Spinal cord (tissue), 10 donors: ENCODE measurements around the gene TMEM164. TPM values are rescaled to one million over a fixed set of nuclear protein-coding genes. Genes with fewer than 3 reads are reported as not detected.

Experiments used
- DNase-seq, 6 donors: peaks; one replicate each; pipeline versions ENCODE4 v3.0.0 to v3.0.0-alpha.2; 2013 to 2015; ENCODE audit warnings: low spot score in 6 of 6, low read depth in 4 of 6
- H3K27ac ChIP-seq: one replicate; pipeline ENCODE4 v1.5.1; 2013; ENCODE audit warnings: low read depth, low read length, control low read depth
- H3K27me3 ChIP-seq: one replicate; pipeline ENCODE4 v1.6.1; 2013; ENCODE audit warnings: low read length; ENCODE audit not compliant: control insufficient read depth, insufficient read depth
- H3K36me3 ChIP-seq: one replicate; pipeline ENCODE4 v1.6.1; 2013; ENCODE audit warnings: low read length; ENCODE audit not compliant: control insufficient read depth, insufficient read depth
- H3K4me1 ChIP-seq: one replicate; pipeline ENCODE4 v1.6.1; 2013; ENCODE audit warnings: low read length; ENCODE audit not compliant: control insufficient read depth, insufficient read depth
- H3K4me3 ChIP-seq: one replicate; pipeline ENCODE4 v1.5.1; 2013; ENCODE audit warnings: low read depth, low read length, control low read depth
- H3K9me3 ChIP-seq: one replicate; pipeline ENCODE4 v1.6.1; 2013; ENCODE audit warnings: low read length; ENCODE audit not compliant: control insufficient read depth, insufficient read depth
- WGBS: methylation state at CpG from one replicate; pipeline ENCODE4 v1.1.5; 2013; ENCODE audit warnings: missing lambda C conversion rate; ENCODE audit not compliant: insufficient coverage; 5-methylcytosine and 5-hydroxymethylcytosine counted together
- polyA plus RNA-seq, 2 donors: library from polyadenylated mRNA; unstranded; fragments of 120-200 nt; gene quantifications; one replicate each; pipeline ENCODE4 v1.2.1, GENCODE V29; 2013; ENCODE audit not compliant: insufficient read length in 2 of 2
- total RNA-seq, 2 donors: library from RNA; depleted of rRNA in 1 of 2; stranded (reverse); fragments of 120-200 nt in 1 of 2; fragments of >200 nt in 1 of 2; gene quantifications; one replicate each; pipeline versions ENCODE4 v1.2.3 to v1.2.4, GENCODE V29; 2013 to 2014
- donor health status: healthy.

The TMEM164 gene
- total and polyA plus RNA-seq, 4 donors, result 16.2 to 21.9 (median 20.2) TPM

DNA sequence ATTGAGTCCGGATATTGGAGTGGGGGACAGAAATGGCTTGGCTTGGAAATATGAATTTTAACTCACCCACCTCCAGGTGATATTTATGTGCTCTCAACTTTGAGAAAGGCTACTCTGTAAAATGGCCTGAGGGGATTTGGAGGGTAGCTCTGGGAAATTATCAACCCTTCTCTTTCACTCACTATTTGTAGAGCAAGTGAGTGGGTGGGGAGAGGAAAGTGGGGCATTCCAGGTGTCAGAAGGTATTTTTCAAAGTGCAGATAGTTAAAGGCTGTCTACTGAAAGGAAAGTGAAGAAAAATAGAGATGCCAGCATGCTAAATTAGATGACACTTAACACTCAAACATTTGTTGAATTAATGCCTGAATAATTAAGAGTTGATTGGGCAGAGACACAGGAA lies 44.1 kb downstream of the TMEM164 start:
- Histone ChIP-seq H3K9me3 (no peaks in the 10 kb centered on the region), H3K27ac (peak overlapping the region; percentile 10), H3K4me3 (no peak overlapping the region), H3K4me1 (peaks cover 3% of the 10 kb centered on the region), H3K36me3 (no peaks in the 10 kb centered on the region), H3K27me3 (peaks cover 8% of the 10 kb centered on the region)
- no peak for DNase-seq
- no CpG with 5 or more reads among the region's 1 CpG for WGBS

DNA sequence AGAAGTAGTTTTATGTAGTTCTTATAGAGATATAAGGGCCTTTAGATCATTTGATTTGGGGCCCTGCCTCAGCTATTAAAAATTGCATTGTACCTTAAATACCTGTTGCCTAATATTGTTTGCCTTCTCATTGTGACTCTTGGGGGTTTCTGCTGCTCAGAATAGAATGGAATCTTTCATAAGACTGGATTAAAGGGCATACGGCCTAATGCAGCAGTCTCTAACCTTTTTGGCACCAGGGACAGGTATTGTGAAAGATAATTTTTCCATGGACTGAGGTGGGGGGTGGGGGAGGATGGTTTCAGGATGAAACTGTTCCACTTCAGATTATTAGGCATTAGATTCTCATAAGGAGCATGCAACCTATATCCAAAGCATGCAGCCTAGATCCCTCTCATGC lies 46.2 kb downstream of the TMEM164 start:
- H3K4me1 ChIP-seq, result peaks cover 3% of the 10 kb centered on the region
- peaks cover 8% of the 10 kb centered on the region for H3K27me3 ChIP-seq
- no peaks in the 10 kb centered on the region for H3K9me3 ChIP-seq
- DNase-seq, result no peak
- no CpG with 5 or more reads among the region's 1 CpG for WGBS
- no peak overlapping the region for H3K27ac ChIP-seq
- no peak overlapping the region for H3K4me3 ChIP-seq
- no peaks in the 10 kb centered on the region for H3K36me3 ChIP-seq

DNA sequence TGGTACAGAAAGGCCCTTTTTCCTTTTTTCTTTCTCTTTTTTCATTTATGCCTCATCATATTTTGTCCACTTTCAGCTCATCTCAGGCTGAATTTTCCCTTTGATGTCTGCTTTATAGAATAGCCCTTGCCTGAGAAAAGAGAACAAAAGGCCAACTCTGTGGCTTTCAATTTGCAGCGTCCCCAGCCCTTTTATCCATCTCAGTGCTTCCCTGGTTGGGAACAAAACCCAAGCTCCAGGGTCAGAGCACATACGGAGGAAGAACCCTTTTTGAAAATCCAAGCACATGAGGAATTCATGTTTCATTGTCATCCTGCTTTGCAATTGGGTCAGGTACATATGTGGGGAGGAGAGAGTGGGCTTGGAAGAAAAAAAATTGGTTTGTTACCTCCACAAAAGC lies 47.5 kb downstream of the TMEM164 start:
- H3K27ac ChIP-seq, result no peak overlapping the region
- H3K4me1 ChIP-seq, result peaks cover under 1% of the 10 kb centered on the region
- no peak overlapping the region for H3K4me3 ChIP-seq

DNA sequence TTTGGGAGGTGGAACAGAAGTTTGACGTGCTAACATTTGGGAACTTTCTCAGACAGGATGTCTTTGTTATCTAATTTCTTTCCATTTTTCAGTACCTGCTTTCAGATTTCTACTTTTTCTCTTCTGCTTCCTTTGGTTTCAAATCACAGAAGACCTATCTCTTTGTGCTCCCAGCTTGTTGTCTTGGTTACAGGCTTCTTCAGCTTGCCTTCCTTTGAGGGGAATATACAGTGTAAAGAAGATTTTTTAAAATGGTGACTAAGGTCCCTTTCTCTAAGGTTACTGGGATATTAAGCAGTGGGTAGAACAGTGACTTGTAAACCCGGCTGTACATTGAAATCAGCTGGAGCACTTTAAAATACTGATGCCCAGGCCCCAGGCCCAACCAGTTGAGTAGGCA lies 48.0 kb downstream of the TMEM164 start:
- Histone ChIP-seq H3K27ac (no peak overlapping the region), H3K4me1 (no peaks in the 10 kb centered on the region), H3K27me3 (no peaks in the 10 kb centered on the region), H3K36me3 (no peaks in the 10 kb centered on the region), H3K4me3 (no peak overlapping the region), H3K9me3 (no peaks in the 10 kb centered on the region)
- peak in 1 of 6 donors; percentile 25 for DNase-seq
- 63% methylated on average over 1 of the region's 2 CpGs for WGBS

More for the DNA sequence above, 47.5 kb downstream of the TMEM164 start:
- 14% methylated on average over 1 of the region's 2 CpGs for WGBS
- Histone ChIP-seq H3K9me3 (no peaks in the 10 kb centered on the region), H3K27me3 (peaks cover 3% of the 10 kb centered on the region), H3K36me3 (no peaks in the 10 kb centered on the region)
- peak in 2 of 6 donors; percentile 28 to 38 for DNase-seq

DNA sequence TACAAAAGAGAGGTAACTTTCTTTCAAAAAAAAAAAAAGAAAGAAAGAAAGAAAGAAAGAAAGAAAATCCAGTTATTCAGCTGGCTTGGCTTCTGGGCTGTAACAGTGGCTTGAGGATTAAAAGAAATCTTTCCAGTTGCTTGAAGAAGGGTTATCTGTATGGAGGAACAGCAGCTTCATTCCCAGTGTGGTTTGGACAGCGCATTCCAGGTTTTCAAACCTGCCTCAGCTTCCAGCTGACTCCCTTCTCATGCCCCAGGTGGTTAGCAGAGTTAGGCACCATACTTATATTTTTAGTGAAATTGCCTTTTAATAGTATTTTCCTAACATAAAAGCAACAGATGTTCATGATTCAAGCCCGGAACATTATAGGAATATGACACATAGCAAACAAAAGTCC lies 48.6 kb downstream of the TMEM164 start:
- H3K4me1 ChIP-seq, result no peaks in the 10 kb centered on the region
- no peaks in the 10 kb centered on the region for H3K9me3 ChIP-seq
- H3K4me3 ChIP-seq, result no peak overlapping the region
- no peak for DNase-seq
- no peaks in the 10 kb centered on the region for H3K36me3 ChIP-seq
- no peaks in the 10 kb centered on the region for H3K27me3 ChIP-seq
- no peak overlapping the region for H3K27ac ChIP-seq
- no CpG with 5 or more reads among the region's 2 CpGs for WGBS

DNA sequence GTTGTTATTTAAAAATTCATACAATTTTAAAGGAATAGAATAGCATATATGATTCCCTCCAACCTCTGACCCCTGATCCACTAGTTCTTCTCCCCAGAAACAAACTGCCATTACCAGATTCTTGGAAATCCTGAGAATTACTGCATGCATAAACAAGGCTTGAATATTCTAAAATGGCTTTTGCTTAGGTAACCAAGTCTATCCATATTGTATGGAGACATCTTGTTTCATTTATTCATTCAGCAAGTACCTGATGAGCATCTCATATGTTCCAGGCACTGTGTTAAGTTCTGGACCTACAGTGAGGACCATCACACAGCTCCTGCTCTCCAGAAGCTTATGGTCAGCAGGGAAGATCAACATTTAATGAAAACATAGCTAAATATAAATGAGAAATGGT lies 49.4 kb downstream of the TMEM164 start:
- no peak for DNase-seq
- H3K27ac ChIP-seq, result no peak overlapping the region
- no peaks in the 10 kb centered on the region for H3K4me1 ChIP-seq
- H3K9me3 ChIP-seq, result no peaks in the 10 kb centered on the region
- no peak overlapping the region for H3K4me3 ChIP-seq
- H3K27me3 ChIP-seq, result no peaks in the 10 kb centered on the region
- no peaks in the 10 kb centered on the region for H3K36me3 ChIP-seq

DNA sequence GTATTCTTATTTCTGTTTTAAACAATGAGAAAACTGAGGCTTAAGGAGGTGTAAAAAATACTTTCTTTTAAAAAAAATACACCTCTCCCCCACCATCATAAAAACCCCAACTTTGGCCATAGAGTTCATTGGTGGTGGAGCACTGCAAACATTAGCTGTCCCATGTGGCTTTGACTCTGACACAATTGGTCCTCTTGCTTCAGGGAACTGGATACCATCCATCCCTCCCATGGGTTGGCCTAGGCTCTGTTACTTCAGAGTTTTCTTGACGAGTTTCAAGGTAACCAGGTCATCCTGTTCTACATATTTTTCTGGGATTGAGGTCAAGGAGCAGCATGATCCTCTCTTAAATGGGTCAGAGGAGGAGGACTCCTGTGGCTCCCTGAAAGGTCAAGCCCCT lies 50.5 kb downstream of the TMEM164 start:
- H3K4me3 ChIP-seq, result no peak overlapping the region
- no peaks in the 10 kb centered on the region for H3K9me3 ChIP-seq
- H3K27me3 ChIP-seq, result no peaks in the 10 kb centered on the region
- no CpG with 5 or more reads among the region's 1 CpG for WGBS
- no peaks in the 10 kb centered on the region for H3K36me3 ChIP-seq
- DNase-seq, result no peak
- H3K27ac ChIP-seq, result no peak overlapping the region
- H3K4me1 ChIP-seq, result no peaks in the 10 kb centered on the region

DNA sequence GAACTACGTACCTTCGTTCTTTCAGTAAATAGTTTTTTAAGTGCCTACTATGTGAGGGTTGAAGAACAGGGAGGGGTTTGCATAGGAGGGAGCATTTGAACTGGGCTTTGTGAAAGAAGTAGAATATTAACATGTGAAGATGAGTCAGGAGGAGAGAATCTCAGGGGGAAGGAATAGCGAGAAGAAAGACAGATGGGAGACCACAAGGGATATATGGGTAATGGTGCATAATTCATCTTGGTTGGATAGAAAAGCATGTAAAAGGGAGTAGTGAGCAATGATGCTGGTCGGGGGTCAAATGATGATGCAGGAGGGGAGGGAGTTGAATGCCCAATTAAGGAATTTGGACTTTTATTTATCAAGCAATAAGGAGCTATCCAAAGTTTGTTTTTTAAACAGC lies 52.7 kb downstream of the TMEM164 start:
- H3K27me3 ChIP-seq, result no peaks in the 10 kb centered on the region
- WGBS, result 86% methylated on average over 3 of the region's 4 CpGs
- no peak for DNase-seq

DNA sequence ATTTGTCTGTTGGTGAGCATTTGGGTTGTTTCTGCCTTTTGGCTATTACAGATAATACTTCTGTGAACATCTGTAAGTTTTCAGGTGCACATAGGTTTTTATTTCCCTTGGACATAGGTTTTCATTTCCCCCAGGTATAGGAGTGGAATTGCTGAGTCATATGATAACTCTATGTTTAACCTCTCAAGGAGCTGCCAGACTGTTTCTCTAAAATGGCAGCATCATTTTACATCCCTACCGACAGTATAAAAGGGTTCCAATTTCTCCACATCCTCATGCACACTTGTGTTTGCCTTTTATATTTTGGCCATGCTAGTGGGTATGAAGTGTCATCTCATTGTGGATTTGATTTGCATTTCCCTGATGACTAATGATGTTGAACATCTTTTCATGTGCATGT lies 53.5 kb downstream of the TMEM164 start:
- Histone ChIP-seq H3K27ac (no peak overlapping the region), H3K4me1 (no peaks in the 10 kb centered on the region), H3K4me3 (no peak overlapping the region), H3K36me3 (no peaks in the 10 kb centered on the region), H3K27me3 (no peaks in the 10 kb centered on the region), H3K9me3 (no peaks in the 10 kb centered on the region)
- WGBS, result no CpG with 5 or more reads among the region's 1 CpG
- DNase-seq, result no peak

More for the DNA sequence above, 52.7 kb downstream of the TMEM164 start:
- H3K27ac ChIP-seq, result no peak overlapping the region
- H3K4me1 ChIP-seq, result no peaks in the 10 kb centered on the region
- H3K9me3 ChIP-seq, result no peaks in the 10 kb centered on the region
- no peaks in the 10 kb centered on the region for H3K36me3 ChIP-seq
- H3K4me3 ChIP-seq, result no peak overlapping the region

DNA sequence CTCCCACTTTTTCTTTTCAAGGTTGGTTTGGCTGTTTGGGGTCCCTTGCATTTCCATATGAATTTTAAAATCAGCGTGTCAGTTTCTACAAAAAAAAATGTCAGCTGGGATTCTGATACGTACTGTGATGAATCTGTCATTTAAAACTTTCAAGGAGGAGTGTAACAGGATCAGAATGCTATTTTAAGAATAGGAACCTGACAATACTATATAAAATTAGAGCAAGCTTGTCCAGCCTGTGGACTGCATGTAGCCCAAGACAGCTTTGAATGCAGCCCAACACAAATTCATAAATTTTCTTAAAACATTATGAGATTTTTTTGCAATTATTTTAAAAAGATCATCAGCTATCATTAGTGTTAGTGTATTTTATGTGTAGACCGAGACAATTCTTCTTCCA lies 56.5 kb downstream of the TMEM164 start:
- Histone ChIP-seq H3K36me3 (no peaks in the 10 kb centered on the region), H3K27ac (no peak overlapping the region), H3K9me3 (no peaks in the 10 kb centered on the region), H3K4me1 (no peaks in the 10 kb centered on the region), H3K27me3 (peaks cover 2% of the 10 kb centered on the region), H3K4me3 (no peak overlapping the region)
- no peak for DNase-seq
- no CpG with 5 or more reads among the region's 3 CpGs for WGBS
